Measurements from ENCODE around the gene CHST2.

Gene CHST2

DNA sequence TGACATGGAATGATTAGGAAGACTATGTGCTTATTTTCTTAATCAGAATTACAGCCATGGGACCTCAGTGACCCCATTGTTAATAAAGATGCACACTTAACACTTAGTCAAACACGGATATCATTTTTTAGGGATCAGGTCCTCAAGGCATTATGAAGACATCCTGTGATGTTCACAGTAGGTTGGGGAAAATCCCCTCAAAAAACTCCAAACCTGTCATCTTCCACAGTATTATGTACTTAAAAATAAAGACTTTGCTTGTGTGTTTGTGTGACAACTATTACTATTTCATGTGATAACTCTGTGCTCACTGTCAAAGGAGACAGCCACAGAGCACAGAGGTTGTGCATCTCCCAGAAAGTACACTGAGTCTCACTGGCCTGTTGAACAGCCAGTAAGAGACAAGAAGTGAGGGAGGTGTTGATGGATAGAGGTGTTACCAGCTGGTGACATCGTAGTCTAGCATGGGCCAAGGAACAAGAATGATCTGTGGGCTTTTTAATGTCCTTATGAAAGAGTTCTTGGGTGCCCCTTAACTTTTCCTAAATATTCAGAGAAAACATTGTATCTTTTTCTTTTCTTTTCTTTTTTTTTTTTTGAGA, 18.0 kb downstream of the CHST2 start:
- DNase-seq: peak; percentile 22 to 64 (median 44)

DNA sequence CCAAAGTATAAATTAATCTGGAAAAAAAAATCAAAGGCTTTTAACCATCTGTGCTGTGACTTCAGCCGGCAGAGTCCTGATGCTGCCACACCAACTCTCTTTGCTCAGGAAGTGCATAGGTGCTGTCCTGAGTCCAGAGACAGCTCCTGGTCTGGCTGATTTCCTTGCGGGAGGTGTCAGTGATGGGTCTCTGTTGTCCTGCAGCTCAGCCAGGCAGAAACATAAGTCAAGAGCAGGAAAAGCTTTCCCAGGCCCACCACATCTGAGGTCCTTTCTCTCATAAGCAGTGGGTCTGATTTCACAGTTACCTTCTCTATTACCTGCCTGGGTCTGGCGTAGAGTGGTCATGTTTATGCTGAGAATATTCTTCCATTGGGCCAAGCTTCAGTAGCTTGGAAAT, 19.4 kb downstream of the CHST2 start:
- no peak for DNase-seq

DNA sequence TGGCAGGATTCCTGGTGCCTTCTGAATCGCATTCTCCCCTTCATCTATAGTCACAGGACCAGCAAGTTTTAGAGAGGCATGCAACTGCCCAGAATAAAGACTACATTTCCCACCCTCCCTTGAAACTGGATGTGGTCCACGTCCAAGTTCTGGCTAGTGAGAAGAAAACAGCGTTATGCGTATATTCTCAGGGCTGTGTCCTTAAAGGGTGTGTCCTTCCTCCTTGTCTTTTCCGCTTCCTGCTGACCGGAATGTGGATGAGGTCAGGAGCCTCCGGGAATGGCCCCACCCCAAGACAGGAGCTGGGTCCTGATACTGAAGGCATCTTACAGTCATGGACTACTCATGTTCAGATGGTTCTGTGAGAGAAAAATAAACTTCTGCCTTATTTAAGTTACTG, 20.2 kb downstream of the CHST2 start:
- DNase-seq: no peak

DNA sequence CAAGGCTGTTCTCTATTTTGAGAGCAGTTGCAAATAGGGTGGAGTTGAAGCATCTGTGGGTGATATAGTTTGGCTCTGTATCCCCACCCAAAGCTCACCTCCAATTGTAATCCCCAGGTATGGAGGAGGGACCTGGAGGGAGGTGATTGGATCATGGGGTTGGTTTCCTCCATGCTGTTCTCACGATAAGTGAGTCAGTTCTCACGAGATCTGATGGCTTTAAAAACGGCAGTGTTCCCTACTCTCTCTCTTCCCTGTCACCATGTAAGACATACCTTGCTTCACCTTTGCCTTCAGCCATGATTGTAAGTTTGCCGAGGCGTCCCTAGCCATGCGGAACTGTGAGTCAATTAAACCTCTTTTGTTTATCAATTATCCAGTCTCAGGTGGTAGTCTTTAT, 21.0 kb downstream of the CHST2 start:
- no peak for DNase-seq

DNA sequence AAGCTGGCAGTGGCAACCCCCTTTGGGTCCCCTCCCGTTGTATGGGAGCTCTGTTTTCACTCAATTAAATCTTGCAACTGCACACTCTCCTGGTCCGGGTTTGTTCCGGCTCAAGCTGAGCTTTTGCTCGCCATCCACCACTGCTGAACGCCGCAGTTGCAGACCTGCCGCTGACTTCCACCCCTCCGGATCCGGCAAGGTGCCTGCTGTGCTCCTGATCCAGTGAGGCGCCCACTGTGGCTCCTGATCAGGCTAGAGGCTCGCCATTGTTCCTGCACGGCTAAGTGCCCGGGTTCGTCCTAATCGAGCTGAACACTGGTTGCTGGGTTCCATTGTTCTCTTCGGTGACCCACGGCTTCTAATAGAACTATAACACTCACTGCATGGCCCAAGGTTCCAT, 22.8 kb downstream of the CHST2 start:
- DNase-seq: no peak

DNA sequence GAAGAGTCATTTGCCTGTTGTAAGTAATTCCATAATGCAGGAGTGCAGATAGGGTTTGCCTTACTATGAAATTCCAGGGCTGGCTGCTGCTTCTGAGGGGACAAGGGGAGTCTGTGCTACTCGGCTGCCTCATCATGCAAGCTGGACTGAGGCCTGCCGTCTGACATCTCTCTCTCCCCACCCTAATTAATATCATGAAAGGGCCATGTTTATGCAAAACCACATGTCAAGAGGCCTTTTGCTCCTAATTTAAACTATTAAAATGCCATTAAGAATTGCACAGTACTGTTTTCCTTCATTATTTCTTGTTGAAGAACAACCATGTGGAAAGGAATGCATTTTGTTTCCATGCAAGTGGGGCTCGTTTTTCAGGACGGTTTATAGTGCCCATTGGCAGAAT, 26.3 kb downstream of the CHST2 start:
- no peak for DNase-seq

DNA sequence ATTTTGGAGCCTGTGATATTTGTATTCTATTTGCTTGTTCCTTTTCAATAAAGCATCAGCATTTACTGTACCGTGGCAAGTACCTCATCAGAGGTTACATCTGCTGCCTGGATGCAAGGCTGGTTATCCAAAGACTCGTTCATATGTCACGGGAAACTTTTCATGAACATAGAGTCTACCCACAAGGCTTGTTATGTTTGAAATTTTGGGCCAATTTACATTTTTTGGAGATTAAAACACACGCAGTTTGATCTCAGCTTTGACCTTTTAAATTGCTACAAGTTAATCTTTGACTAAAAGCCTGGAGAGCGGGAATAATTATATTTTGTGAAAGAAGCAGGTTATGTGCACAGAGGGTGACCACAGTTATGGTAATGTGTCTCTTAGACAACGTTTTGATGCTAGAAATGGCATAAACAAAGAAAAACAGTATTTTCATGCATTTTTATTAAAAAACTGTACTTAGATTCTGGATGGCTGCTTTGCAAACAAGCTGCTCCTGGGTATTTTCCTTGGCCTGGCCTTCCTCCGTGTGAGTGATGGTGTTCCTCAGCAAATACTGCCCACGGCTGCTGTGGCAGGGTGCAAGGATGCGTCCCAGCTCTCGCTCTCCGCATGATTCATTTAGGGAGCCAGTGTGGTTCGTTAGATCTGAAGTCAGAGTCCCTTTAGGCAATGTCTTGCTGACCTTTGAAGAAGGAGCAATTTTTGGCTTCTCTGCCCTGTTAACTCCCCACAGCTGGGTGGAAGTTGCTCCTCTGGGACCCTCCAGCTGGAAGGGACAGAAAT, 27.1 kb downstream of the CHST2 start:
- DNase-seq: no peak

DNA sequence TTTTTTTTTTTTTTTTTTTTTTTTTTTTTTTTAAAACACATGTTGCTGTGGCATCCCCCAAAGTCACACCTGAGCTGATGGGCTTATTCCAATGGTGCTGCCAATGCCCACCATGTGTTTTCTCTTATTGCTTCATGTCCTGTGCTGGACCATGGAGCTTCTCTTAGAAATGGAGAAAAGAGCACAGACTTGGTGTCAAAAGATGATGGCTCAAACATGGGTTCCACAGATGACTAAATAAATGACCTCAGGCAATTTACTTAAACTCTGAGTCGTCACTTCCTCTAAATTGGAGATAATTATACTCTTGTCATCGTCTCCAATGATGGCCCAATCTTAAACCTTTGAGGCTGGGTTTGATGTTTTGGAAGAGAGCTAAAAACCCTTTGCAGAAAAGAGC, 28.1 kb downstream of the CHST2 start:
- DNase-seq: peak; percentile 23 to 82 (median 71)

DNA sequence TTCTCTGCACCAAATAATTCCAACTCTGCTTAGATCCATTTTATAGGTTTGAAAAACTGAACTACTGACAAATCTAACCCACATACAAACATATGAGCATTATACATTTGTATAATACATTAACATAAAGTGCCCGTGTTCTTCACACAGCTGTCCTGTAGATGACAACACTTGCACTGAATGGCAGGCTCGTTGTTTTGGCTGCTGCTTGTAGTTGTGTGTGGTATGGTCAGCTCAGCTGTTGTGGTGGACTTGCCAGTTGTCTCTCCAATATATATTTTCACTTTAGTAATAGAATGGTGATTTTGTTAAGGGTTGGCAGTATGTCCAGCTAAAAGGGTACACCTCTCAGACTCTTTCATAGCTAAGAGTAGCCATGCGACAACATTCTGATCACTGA, 30.5 kb downstream of the CHST2 start:
- no peak for DNase-seq

DNA sequence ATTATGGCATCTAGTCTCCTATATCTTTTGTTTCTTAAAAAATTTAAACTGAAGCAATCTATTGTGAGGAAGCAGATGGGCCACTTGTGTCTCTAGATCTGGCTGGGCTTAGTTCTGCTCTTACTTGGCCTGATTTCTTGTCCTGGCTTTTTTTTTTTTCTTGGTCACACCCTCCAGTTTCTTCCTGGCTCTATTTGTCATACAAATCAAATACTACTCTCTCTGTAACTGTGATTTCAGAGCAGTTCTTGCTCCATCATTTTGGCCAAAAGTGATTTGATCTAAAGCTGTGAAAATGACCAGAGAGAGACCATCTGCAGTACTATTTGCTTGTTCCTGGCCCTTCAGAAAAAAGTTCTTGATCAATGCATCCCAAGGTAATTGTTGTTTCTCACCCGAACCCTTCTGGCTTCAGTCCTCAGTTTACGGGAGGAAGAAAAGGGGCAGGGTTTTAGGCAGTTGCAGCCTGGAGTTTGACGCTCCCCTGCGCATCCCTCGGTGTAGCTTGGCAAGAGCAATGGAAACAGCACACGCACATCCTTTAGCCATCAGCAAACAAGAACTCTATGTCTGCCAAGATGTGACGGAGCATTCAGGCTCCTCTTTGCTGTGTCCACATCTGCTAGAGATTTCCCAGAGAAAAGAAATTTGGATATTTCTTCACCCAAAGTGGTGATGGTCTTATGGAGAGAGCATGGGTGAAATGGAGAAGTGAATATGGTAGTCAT, 31.6 kb downstream of the CHST2 start:
- no peak for DNase-seq

DNA sequence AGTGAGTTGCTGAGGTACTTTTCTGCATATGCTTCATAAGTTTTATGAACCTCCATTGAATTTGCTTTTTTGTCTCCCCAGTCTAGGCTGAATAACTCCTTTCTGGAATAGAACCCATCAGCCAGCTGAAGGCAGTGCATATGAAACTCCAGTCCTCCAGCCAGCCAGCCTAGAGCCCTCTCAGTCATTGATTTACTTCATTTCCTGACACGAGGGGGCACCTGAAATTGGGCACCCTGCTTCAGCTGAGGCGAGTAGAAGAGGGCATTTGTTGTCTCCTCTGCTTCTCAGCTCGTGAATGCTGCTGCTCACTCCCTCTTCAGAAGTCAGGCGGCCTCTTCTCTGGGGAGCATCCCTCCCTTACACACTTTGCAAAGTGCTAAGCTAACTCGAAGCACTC, 32.5 kb downstream of the CHST2 start:
- no peak for DNase-seq

DNA sequence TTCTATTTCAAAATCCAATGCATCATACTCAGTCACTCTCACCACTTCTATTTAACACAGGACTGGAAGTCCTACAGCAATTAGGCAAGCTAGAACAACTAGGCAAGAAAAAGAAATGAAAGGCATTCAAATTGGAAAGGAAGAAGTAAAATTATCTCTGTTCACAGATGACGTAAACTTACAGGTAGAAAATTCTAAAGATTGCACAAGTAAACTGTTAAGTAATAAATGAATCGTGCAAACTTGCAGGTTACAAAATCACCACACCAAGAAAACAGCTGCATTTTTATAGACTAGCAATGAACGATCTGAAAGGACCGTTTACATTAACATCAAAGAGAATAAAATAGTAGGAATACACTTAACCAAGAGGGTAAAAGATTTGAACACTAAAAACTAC, 36.2 kb downstream of the CHST2 start:
- DNase-seq: no peak

DNA sequence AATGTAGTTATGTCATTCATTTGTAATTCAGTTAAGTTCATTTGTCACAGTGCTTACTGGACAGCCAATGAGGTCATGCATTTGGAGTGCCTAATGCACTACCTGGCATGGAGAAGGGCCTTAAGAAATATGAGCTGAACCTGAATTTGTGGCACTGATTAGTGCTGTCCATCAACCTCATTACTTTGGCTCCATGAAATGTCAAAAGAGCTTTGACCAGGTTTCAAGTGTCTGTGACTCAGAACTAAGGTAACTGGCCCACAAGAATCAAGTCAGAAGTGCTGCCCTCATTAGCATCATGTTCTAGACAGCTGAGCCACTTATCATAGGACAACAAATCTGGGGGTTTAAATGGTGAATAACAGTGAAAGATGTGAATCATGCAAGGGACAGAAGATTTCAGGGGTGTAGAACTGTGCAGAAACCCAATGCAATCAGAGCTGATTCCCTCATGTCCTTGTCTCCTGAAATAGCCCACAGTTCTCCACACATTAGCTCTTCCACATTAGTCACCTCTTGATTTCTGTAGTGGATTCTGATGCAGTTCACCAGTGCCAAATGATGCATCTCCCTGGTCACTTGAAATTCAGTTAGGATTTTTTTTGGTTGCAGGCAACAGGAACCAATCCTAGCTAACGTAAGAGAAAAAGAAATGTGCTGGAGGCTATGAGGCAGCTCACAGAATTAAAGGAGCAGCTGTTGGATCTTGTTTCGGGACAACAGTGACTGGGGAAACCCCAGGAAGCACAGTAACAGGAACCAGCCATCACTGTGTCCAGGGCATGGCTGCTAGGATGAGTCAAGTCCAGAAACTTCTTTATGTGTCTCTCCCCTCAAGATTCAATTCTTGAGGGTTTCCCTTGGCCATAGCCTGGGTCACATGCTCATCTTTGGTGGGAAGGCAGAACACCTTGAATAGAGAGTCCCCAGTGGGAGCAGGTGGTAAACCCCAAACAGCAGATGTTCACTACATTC, 38.7 kb downstream of the CHST2 start:
- peak; percentile 82 to 91 (median 84) for DNase-seq

DNA sequence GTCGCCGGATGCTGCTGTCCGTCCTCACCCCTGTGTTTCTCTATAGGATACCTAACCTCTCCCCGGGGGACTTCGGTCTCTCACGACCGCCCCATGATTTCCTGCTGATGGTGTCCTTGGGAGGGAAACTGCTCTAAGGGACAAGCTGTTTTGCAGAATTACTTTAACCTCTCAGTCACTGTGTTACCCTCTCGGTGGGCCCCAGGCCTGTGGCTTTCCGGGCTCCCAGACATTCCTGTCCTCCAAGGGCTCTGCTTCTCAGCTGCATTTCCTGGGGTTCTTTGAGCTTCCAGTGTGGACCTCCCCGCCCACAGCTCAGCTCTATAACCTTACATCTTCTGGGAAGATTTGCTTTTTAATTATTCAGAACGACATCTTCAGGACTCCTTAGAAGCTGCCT, 40.9 kb downstream of the CHST2 start:
- DNase-seq: no peak

DNA sequence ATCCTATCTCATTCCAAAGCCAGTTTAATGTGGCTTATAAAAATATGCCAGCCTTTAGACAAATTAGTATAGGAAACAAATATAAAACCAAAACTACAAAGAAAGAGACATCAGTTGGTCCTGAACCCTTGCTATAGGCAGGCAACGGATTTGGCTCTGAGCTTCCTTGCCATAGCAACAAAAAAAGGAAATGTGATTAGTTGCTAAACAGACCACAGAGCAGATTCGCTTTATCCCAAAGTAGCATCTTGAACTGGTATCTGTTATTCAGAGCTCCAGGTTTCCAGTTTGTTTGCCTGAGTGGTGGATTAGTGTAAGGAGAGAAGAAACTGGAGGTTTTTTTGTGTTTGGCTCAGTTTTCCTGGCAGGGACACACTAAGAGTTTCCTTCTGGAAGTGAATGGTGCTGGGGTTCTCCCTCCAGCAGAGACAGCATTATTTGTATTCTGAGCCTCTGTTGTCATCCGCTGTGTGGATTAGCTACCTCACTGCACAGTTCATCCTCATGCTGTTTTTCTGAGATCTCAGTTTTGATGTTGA, 44.1 kb downstream of the CHST2 start:
- no peak for DNase-seq

DNA sequence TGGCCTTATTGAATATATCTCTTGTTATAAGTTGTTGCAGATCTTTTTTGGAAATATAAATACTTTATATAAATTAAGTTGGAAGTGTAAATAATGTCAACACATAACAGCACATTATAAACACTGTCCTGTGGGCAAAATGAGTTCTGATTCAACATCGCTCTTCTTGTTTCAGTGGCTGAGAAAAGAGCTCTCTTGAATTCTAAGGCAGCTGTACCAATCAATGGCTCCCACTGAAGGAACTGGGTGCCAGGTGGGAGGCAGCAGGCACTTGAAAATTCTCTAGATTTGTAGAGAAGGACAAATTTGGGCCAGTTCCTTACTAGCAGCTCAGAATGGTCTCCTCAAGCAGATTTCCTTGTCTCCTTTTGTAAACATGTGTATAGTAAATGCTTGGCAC, 45.6 kb downstream of the CHST2 start:
- DNase-seq: no peak

DNA sequence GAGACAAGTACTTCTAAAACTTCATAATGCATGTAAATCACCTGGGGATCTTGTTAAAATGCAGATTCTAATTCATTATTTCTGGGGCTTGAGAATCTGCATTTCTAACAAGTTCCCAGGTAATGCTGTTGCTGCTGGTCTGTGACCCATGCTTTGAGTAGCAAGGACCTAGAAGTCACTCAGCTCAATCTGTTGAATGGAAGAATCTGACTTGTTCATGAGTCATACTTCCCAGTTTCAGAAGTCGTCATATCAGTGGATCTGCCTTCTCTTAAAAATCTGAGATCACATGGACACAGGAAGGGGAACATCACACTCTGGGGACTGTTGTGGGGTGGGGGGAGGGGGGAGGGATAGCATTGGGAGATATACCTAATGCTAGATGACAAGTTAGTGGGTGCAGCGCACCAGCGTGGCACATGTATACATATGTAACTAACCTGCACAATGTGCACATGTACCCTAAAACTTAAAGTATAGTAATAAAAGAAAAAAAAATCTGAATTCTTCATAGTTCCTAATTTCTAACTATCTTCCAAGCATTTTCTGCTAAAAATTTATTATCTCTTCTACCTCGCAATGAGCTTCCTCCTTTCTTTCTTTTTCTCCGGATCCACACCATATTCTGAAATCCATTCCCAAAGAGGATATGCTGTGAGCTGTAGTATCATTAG, 46.2 kb downstream of the CHST2 start:
- peak; percentile 73 to 95 (median 91) for DNase-seq

DNA sequence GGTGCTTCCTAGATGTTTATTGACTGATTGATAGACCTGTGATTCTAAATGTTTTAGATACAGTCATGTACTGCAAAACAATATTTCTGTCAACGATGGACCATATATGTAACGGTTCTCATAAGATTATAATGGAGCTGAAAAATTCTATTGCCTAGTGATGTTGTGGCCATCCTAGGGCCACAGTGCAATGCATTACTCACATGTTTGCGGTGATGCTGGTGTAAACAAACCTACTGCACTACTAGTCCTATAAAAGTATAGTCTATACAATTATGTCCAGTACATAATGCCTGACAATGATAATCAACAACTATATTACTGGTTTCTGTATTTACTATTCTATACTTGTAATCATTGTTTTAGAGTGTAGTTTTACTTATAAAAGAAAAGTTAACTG, 46.8 kb downstream of the CHST2 start:
- no peak for DNase-seq

DNA sequence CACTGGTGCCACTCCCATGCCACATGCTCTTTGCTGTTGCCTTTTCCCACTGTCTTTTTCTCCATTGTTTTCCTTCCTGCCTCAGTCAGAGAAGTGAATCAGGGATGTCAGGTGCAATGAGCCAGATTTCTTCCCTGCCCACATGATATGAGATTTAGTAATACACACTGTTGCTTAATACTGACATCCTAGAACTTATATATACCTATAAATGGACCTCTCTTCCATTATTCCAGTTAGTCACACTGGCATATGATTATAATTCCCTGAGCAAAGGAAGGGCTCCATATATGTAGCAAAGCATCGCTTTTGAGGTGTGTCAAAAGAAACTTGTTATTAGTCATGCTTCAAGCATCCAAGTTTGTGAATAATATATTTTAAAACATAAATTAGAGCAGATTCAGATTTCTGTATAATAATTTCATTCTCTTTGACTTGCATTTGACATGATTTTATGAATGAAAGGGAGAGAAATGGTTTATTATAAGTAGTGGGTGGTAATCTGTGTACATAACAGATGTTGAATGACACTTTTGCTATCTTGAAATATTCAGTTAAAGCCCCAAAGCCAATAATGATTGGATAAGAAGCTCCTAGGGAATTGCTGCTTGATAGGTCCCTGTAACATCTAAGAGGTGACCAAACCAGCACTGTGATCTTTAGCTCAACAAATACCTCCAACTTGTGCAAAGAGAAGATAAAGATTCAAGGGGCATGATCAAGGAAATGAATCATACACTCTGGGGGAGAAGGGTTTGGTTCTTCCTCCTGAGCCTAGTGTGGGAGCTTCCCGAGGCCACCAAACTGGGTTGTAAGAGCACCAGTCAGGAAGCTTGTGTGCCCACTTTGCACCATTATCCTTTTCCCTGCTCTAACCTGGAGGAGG, 48.6 kb downstream of the CHST2 start:
- DNase-seq: peak; percentile 41 to 52 (median 46)

DNA sequence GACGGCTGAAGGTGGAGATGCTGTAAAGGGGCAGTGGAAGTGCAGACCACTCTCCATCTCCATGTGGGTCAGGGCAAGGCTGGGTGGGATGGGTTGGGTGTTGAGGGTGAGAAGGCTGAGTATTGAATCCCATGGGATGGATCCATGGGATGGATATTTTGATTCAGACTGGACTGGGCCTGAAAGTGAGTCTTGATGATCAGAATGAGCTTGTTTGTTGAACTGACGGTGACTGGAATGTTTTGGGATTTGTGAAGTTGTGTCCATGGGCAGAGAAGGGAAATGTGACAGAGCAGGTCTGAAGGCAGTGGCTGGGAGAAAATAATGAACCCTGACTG, 49.3 kb downstream of the CHST2 start:
- DNase-seq: no peak

DNA sequence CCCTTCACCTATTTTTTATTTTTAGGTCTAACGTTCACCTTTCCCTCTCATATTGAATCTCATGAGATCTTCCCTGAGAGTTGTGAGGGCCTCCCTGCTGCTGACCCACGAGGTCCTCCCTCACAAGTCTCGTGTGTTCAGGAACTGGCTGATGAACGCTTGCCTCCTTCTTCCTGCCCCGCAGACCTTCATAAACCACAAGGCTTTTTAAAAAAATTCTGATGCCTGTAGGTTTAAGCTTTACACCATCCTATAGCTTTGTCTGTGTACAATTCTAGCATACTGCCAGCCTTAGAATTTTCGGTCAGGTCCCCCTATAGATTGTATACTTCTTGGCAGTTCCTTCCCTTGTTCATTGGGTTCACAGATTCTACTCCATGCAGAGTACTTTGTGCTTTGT, 50.5 kb downstream of the CHST2 start:
- peak in 1 of 3 donors; percentile 29 for DNase-seq
